IPS-18c (cell line): Measurements from ENCODE around the gene CSAD.
"Not testable (repeated sequence)": the region's sequence is repeated elsewhere in the genome, so short reads cannot be mapped to it uniquely, and the experiment has no call there.

Experiments used
- H3K4me3 ChIP-seq: 2 replicates; pipeline ENCODE4 v1.7.0; 2013; ENCODE audit warnings: low read depth, mild to moderate bottlenecking, low read length, moderate library complexity; ENCODE audit not compliant: insufficient read depth
- H3K9me3 ChIP-seq: one replicate; pipeline ENCODE4 v1.6.1; 2013; ENCODE audit warnings: mild to moderate bottlenecking, low read length, moderate library complexity; ENCODE audit not compliant: control insufficient read depth, insufficient read depth

CSAD gene

GRCh38 chr12:53207042-53207441 is 26.3 kb upstream of the CSAD start, which contains the start of gene ITGB7:
TSS of gene ITGB7 (minus strand) at chr12:53207251. CDS start at chr12:53200443, 6,808 bp downstream.
- Histone ChIP-seq H3K4me3 (no peak within 1 kb of the TSS), H3K9me3 (no peaks in the 10 kb centered on the region)

GRCh38 chr12:53205747-53206419 is 25.2 kb upstream of the CSAD start:
- no peak overlapping the region for H3K4me3 ChIP-seq

GRCh38 chr12:53204351-53204750 is 23.6 kb upstream of the CSAD start:
- H3K4me3 ChIP-seq, result no peak overlapping the region
- no peaks in the 10 kb centered on the region for H3K9me3 ChIP-seq

More at GRCh38 chr12:53205747-53206419, 25.2 kb upstream of the CSAD start:
- no peaks in the 10 kb centered on the region for H3K9me3 ChIP-seq

DNA sequence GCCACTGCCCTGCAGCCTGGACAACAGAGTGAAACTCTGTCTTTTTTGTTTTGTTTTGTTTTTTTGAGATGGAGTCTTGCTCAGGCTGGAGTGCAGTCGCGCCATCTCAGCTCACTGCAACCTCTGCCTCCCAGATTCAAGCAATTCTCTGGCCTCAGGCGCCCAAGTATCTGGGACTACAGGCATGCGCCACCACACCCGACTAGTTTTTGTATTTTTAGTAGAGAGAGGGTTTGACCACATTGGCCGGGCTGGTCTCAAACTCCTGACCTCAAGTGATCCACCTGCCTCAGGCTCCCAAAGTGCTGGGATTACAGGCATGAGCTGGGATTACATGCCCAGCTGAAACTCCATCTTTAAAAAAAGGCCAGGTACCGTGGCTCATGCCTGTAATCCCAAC is 21.6 kb upstream of the CSAD start:
- H3K4me3 ChIP-seq, result not testable (repeated sequence)

DNA sequence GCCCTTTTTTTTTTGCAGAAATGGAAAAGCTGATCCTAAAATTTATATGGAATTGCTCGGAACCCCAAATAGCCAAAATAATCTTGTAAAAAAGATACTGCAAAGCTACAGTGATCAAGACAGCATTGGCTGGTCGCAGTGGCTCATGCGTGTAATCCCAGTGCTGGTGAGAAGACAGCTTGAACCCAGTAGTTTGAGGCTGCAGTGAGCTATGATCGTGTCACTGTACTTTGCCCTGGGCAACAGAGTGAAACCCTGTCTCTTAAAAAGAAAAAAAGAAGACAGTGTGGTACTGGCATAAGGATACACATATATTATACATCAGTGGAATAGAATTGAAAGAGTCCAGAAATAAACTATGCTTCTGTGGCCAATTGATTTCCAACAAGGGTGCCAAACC is 20.9 kb upstream of the CSAD start:
- no peak overlapping the region for H3K4me3 ChIP-seq
- no peaks in the 10 kb centered on the region for H3K9me3 ChIP-seq

More for the DNA sequence above, 21.6 kb upstream of the CSAD start:
- not testable (repeated sequence) for H3K9me3 ChIP-seq

DNA sequence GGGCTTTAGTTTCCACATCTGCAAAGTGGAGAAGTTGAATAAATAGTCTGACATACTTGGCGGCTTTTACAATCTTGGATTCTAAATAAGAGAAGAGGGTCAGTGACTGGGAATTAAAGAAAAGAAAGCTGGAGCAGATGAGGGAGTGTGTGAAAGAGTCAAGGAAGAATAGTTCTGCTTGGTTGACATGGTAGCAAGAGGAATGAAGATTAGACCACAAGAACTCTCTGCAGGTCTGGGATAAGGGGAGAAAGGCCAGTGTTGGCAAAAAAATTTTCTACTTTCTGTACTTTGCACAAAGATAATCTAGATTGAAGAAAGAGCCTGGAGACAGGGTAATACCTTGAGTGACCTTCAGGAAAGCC is 20.4 kb upstream of the CSAD start:
- Histone ChIP-seq H3K4me3 (no peak overlapping the region), H3K9me3 (no peaks in the 10 kb centered on the region)

DNA sequence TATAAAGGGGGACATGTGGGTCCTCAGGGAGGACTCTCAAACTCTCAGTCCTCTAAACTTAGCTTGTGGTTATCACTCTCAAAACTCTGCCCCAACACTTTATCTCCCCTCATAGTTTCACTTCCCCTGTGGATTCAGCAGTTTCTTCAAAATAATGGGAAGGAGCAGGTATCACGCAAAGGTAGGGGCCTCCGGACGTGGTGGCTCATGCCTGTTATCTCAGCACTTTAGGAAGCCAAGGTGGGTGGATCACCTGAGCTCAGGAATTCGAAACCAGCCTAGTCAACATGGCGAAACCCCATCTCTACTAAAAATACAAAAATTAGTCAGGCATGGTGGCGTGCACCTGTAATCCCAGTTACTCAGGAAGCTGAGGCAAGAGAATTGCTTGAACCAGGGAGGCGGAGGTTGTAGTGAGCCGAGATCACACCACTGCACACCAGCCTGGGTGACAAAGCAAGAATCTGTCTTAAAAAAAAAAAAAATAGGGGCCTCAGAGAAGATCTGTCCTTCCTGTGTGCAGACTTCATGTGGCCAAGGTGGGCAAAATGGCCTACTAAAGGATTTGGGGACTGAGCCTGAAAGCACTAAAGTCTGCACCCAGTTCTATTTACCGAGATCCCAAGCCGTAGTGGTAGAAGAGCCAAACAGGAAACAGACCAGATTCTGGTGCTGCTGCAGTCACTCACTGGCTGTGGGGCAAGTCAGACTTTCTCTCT is 19.9 kb upstream of the CSAD start:
- Histone ChIP-seq H3K9me3 (no peaks in the 10 kb centered on the region), H3K4me3 (no peak overlapping the region)

- H3K4me3 ChIP-seq, result no peak overlapping the region
- no peaks in the 10 kb centered on the region for H3K9me3 ChIP-seq
These were observed 19.4 kb upstream of the CSAD start for GRCh38 chr12:53200107-53200457.

GRCh38 chr12:53199700-53200099 is 19.0 kb upstream of the CSAD start:
- no peaks in the 10 kb centered on the region for H3K9me3 ChIP-seq
- H3K4me3 ChIP-seq, result no peak overlapping the region

DNA sequence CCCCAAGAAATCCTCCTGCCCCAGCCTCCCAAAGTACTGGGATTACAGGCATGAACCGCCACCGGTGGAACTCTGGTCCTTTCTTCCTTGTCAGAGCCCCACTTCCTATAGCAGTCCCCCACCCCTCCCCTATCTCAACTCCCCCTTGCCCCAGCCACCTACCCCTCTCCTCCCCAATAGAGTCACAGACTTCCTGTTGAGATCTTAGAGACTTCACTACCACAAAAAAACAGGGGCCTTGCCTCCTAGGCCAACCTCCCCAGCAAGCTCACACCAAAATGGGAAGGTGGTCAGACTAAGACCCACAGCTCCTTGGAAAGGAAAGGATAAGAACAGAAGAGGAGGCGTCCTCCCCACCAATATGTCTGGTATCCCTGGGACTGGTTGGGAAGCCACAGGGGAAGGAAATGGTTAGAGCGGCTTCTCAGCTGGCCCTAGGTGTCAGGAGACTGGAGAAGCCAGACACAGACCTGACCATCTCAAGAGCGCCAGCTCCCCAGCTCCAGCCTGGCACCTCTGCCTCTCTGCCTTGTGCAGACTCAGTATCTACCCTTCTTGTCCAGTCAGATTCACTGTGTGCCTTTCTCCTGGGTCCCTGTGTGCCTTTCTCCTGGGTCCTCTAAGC is 17.9 kb upstream of the CSAD start:
- H3K9me3 ChIP-seq, result no peaks in the 10 kb centered on the region
- H3K4me3 ChIP-seq, result no peak overlapping the region

DNA sequence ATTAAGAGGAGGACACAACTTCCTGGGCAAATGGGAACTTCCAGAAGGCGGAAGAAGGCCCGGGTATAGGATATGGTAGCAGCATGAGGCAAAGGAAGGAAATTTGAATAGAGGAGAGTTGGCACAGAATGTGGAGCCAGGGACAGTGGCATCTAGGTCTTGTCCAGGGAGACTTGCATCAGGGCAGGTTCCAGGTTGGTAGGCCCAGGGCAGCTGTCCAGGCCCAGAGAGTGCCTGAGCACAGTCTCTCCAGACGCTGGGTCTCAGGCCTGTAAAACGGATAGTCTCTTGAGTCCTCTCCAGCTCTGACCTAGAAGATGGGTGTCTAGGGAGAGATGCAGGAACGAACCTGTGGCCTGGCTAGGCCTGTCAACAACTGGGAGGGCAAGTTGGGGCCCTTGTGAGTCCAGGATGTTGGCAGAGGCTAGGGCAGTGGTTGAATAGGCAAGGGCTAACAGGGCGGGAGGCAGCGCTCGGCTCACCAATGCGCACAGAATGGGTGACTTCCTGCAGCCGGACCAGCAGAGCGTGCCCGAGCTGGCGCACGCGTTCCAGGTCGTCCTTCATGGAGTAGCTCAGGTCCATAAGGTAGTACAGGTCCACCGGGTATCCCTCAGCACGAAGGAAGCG is 16.4 kb upstream of the CSAD start:
- Histone ChIP-seq H3K9me3 (no peaks in the 10 kb centered on the region), H3K4me3 (no peak overlapping the region)

GRCh38 chr12:53196486-53196885 is 15.8 kb upstream of the CSAD start:
- Histone ChIP-seq H3K4me3 (no peak overlapping the region), H3K9me3 (no peaks in the 10 kb centered on the region)

- H3K4me3 ChIP-seq, result no peak overlapping the region
- no peaks in the 10 kb centered on the region for H3K9me3 ChIP-seq
These were observed 15.0 kb upstream of the CSAD start for GRCh38 chr12:53195516-53196420.

DNA sequence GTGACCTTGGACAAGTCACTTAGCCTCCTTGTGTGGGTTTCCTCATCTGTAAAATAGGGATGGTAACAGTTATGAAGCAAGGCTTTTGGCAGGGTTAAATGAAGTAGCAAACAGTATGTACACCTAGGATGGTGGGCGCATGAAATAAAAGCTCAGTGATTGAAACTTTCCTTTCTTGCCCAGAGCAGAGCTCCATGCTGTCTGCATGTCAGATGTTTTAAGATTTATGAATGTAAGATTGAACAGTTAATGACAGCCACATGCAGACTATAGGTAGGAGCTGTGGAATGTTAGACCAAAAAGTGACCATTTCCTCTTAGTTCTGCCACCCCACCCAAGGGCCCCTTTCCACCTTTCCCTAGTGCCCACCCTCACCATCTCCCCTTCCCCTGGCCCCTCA is 14.2 kb upstream of the CSAD start:
- no peak overlapping the region for H3K4me3 ChIP-seq
- H3K9me3 ChIP-seq, result no peaks in the 10 kb centered on the region

GRCh38 chr12:53193985-53194716 is 13.4 kb upstream of the CSAD start:
- Histone ChIP-seq H3K9me3 (no peaks in the 10 kb centered on the region), H3K4me3 (no peak overlapping the region)

DNA sequence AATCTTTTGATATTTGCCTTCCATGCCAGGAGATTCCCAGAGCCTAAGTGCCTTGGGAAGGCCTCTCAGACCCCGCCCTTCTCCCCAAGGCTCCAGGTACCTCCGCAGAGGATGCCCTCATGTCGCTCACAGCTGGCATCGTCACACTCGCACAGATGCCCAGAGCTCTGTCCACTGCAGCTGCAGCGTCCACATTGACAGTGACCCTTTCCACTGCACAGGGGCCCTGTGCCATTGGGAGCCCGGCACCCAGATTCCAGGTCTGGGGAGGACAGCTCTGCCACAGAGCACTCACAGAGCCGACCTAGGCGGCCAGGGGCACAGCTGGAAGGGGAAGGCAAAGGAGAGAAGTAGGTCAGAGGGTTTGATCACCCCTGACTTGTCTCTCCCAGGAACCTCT is 12.3 kb upstream of the CSAD start:
- peaks cover 2% of the 10 kb centered on the region for H3K9me3 ChIP-seq
- no peak overlapping the region for H3K4me3 ChIP-seq
